RWPE1 (cell line): ENCODE measurements around the gene OLFM1.

Experiments used
- CTCF ChIA-PET: fragments of 350-600 bp; sonication (Branson Sonifier 250); formaldehyde crosslinking; extraction: SDS; loops from one replicate; lab custom pipeline; 2021; lab: Yijun Ruan, JAX
- POLR2A ChIA-PET: fragments of 400-600 bp; formaldehyde crosslinking; extraction: SDS; loops from one replicate; lab custom pipeline; 2020; ENCODE audit warnings: antibody characterized with exemption; ENCODE audit not compliant: low non-redundant PET; lab: Yijun Ruan, JAX
- DNase-seq: peaks from one replicate; pipeline ENCODE4 v3.0.0; 2012; ENCODE audit warnings: low spot score
- H3K27ac ChIP-seq: fragments of 450-650 bp; 2 replicates; pipeline ENCODE4 v1.5.1; 2017
- TF ChIP-seq, protein P1 (sequence below): fragments of 450-650 bp; conservative IDR thresholded peaks from 2 replicates; pipeline ENCODE4 v1.5.1; 2017; ENCODE audit warnings: low read depth, mild to moderate bottlenecking

The OLFM1 gene

DNA sequence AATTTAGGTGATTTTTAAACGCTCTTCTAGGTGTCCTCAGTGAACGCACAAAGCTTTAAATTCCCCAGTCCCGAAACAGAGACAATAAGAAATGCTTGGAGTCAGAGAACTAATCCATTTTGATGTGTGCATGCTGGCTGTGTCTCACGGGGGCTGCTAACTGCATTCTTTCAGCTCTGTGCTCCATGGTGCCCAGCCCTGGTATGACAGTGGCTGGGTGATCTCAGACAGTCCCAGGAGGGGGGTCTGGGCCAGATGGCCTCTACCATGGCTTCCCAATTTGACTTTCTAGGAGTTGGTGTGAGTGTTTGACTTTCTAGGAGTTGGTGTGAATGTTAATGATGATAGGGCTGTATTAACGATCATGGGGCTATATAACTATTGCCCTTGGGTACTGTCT is 12.1 kb downstream of the OLFM1 start:
- H3K27ac ChIP-seq: no peak overlapping the region
- TF ChIP-seq, protein P1, sequence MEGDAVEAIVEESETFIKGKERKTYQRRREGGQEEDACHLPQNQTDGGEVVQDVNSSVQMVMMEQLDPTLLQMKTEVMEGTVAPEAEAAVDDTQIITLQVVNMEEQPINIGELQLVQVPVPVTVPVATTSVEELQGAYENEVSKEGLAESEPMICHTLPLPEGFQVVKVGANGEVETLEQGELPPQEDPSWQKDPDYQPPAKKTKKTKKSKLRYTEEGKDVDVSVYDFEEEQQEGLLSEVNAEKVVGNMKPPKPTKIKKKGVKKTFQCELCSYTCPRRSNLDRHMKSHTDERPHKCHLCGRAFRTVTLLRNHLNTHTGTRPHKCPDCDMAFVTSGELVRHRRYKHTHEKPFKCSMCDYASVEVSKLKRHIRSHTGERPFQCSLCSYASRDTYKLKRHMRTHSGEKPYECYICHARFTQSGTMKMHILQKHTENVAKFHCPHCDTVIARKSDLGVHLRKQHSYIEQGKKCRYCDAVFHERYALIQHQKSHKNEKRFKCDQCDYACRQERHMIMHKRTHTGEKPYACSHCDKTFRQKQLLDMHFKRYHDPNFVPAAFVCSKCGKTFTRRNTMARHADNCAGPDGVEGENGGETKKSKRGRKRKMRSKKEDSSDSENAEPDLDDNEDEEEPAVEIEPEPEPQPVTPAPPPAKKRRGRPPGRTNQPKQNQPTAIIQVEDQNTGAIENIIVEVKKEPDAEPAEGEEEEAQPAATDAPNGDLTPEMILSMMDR: no peak
- POLR2A ChIA-PET: no interaction called here
- CTCF ChIA-PET: interaction anchor here (1.0 kb wide), 1 partner anchor 313 kb away, joined by 4 read pairs; no protein-coding TSS in a partner anchor
- no peak for DNase-seq

DNA sequence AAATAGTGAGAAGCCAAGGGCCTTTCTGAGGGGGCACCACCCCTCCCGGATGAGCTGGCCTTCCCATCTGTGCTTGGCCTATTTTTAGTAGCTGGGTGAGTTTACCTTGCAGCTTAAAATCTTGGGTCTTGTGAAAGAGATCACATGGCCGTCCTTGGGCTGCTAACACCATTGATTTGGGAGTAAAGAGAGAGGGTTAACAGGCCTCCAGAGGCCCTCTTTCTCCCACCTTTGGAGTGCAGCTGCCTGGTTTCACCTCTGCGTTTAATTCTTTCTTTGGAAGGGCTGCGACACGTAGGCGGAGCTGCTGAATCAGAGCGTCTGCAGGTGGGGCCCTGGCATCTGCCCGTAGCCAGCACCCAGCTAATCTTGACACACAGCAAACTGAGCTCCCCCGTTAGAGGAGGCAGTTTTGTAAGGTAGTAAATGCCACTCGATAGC is 12.8 kb downstream of the OLFM1 start:
- no peak overlapping the region for H3K27ac ChIP-seq
- DNase-seq: no peak
- ChIA-PET CTCF (interaction anchor here (0.6 to 1.0 kb wide), 4 partner anchors 80 to 567 kb away, joined by 3 to 4 read pairs (median 3); no protein-coding TSS in a partner anchor), POLR2A (interaction anchor here (0.6 kb wide), 1 partner anchor 208 kb away, joined by 3 read pairs; no protein-coding TSS in a partner anchor)
- TF ChIP-seq, protein P1: no peak

DNA sequence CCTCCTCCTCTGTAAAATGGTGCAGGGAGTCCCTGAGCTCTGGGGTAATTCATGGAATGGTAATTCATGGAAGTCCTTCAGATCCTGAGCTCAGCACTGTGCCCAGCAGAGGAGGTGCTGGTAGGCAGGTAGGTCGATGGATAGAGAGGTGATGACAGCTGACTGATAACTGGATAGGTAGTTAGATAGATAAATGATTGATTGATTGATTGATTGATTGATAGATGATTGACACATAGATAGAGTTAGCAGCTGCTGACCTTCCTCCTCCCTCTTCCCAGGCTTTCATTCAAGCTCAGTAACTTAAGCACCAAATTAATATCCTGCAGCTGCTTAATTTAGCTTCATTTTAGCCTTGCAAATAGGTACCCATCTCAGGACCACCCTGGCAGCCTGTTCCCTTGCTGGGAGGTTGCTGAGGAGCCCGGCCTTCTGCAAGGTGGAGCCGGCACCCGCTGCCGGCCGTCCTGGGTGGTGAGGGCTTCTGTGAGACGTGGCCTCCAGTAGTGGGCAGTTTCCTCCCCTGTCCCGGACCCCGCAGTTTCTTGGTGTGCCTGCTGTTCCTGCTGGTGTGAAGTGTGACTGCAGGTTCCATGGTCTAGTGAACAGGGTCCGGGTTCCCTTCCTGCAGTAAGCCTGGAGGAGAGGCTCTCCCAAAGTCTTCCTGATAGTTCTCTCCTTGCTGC is 13.4 kb downstream of the OLFM1 start:
- ChIA-PET CTCF (interaction anchor here (0.6 to 1.0 kb wide), 4 partner anchors 80 to 567 kb away, joined by 3 to 4 read pairs (median 3); no protein-coding TSS in a partner anchor), POLR2A (no interaction called here)

DNA sequence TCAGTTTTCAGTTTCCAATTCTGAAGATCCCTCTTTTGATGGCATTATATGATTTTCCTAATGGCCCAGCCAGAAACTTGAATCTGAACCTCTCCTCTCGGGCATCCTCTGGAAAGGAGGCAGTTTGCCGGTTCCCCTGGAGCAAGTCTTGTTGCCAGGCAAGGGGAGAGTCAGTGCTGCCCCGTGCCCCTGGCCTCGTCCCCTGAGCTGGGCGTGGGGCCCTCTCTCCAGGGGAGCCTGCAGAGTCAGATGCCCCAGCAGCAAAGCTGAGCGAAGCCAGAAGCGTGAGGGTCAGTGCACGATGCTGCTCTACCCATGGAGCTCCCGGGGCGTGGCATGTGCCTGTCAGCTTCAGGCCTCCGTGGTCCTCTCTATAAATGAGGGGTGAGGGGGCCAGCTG is 14.0 kb downstream of the OLFM1 start:
- TF ChIP-seq, protein P1: no peak
- CTCF ChIA-PET: no interaction called here

More for the DNA sequence above, 13.4 kb downstream of the OLFM1 start:
- DNase-seq: no peak
- TF ChIP-seq, protein P1: no peak
- H3K27ac ChIP-seq: no peak overlapping the region

DNA sequence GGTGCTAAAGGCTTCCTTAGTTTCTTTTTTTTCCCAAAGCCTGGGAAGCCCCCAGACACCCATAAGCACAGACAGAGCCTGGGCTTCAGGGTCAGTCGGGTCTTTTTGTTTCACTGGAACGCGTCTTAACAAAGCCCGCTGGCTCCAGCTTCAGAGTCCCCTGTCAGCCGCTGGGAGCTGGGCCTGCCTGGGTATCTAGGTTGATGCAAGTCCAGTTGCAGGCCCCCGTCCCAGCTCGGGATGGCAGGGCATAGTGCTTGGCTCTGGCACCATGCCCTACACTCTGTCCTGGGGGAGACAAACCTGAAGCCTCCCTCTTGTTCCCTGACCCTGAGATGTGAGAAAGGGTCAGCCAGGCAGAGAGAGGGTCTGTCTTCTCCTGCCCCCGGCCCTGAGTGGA is 14.5 kb downstream of the OLFM1 start:
- ChIA-PET CTCF (interaction anchor here (0.9 kb wide), 1 partner anchor 9 kb away, joined by 4 read pairs; no protein-coding TSS in a partner anchor), POLR2A (no interaction called here)
- TF ChIP-seq, protein P1: no peak
- DNase-seq: no peak
- H3K27ac ChIP-seq: no peak overlapping the region

More for the DNA sequence above, 14.0 kb downstream of the OLFM1 start:
- no peak overlapping the region for H3K27ac ChIP-seq
- POLR2A ChIA-PET: no interaction called here
- no peak for DNase-seq

DNA sequence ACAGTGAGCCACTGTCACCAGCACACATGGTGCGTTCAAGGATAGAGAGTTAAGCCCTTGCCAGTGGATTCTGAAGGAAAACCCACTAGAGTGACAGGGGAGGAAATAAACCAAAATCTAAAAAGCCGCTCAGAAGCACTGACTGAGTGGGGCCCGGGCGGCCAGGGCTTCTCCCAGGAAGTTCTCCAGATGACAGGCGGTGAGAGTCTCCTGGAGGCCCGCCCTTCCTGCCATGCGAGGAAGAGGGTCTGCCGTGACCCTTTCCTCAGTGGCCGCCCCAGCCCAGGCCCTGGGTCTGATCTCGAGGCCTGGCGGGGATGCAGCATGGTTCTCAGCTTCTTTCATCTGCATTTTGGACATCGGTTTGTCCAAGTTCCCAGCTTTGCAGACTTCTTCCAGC is 14.9 kb downstream of the OLFM1 start:
- no peak overlapping the region for H3K27ac ChIP-seq
- TF ChIP-seq, protein P1: no peak
- DNase-seq: no peak
- ChIA-PET POLR2A (no interaction called here), CTCF (interaction anchor here (0.9 kb wide), 1 partner anchor 9 kb away, joined by 4 read pairs; no protein-coding TSS in a partner anchor)
